ENCODE measurements around the gene CLDN16.

GRCh38 chr3:190345878-190346277 lies 42.1 kb upstream of the CLDN16 start:
- TF ChIP-seq CTCF (IDR thresholded peaks at IDR 0.05), result no peak
- no peak for TF ChIP-seq POLR2A (IDR thresholded peaks at IDR 0.05)
